Measurements from ENCODE around the gene ACR.

DNA sequence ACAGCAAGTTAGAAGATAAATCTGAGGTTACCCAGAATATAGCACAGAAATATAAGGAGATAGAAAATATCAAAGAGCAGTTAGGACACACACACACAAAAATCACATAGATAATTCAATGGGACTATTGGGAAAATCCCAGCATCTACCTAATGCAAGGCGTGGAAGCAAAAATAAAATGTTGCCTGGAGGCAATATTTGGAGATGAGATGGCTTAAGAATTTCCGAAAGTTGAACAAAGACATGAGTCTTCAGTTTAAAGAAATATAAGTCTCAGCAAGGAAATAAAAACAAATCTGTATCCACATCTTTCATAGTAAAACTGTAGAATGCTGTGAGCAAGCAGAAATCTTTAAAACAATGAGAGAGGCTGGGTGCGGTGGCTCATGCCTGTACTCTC, 29.5 kb upstream of the ACR start:
- TF ChIP-seq, protein P1, sequence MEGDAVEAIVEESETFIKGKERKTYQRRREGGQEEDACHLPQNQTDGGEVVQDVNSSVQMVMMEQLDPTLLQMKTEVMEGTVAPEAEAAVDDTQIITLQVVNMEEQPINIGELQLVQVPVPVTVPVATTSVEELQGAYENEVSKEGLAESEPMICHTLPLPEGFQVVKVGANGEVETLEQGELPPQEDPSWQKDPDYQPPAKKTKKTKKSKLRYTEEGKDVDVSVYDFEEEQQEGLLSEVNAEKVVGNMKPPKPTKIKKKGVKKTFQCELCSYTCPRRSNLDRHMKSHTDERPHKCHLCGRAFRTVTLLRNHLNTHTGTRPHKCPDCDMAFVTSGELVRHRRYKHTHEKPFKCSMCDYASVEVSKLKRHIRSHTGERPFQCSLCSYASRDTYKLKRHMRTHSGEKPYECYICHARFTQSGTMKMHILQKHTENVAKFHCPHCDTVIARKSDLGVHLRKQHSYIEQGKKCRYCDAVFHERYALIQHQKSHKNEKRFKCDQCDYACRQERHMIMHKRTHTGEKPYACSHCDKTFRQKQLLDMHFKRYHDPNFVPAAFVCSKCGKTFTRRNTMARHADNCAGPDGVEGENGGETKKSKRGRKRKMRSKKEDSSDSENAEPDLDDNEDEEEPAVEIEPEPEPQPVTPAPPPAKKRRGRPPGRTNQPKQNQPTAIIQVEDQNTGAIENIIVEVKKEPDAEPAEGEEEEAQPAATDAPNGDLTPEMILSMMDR (conservative IDR thresholded peaks at IDR 0.05; ENCODE audit: low read length): no peak
- TF ChIP-seq EZH2phosphoT487 (IDR thresholded peaks at IDR 0.05; ENCODE audit: borderline replicate concordance): no peak

Measured in Loucy (cell line).